CD4-positive, alpha-beta T cell treated with Interferon alpha-2 for 1 hour (primary cell): ENCODE results near the gene MCAM.

Source experiments
- DNase-seq, 2 donors: peaks; one replicate each; pipeline ENCODE4 v3.0.0-alpha.2; 2020 to 2022

Gene MCAM

DNA sequence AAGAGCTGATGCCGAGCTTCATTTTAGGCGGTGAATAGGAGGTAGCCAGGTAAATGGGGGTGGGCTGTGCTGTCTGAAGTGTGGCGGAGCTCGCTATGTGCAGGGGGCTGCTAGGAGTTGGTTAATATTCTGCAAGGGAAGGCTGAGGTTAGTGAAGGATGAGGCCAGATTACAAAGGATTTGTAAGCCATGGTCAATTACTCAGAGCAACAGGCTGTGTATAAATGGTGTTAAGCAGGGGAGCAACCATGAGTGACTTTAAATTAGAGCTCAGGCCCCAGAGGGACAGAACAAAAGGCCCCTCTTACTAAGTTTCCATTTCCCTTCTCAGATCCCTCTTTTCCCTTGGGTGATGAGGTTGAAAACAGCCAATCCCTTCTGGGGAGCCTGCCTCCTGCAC lies 7.3 kb upstream of the MCAM start:
- no peak for DNase-seq

DNA sequence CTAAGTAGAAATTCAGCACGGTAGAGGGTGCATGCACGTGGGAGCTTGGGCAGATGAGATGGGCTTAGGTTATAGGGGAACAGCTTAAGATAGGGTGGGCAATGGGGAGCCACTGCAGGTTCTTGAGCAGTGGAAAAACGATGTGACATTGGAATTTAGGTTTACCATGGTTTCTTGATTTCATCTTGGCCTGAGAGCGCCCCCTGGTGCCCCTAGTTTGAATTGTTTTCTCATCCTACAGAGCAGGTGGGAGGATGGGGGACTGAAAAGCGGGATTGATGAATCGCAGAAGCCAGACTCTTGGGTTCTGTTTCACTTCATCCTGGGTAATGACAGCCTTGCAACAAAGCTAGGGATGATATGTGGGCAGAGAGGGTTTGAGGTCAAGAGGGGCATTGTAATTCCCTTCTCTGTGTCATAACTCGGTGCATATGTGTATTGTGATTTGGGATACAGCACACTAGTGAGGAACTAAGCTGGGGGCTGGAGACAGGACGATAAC lies 6.7 kb upstream of the MCAM start:
- peak; percentile 68 to 81 for DNase-seq

DNA sequence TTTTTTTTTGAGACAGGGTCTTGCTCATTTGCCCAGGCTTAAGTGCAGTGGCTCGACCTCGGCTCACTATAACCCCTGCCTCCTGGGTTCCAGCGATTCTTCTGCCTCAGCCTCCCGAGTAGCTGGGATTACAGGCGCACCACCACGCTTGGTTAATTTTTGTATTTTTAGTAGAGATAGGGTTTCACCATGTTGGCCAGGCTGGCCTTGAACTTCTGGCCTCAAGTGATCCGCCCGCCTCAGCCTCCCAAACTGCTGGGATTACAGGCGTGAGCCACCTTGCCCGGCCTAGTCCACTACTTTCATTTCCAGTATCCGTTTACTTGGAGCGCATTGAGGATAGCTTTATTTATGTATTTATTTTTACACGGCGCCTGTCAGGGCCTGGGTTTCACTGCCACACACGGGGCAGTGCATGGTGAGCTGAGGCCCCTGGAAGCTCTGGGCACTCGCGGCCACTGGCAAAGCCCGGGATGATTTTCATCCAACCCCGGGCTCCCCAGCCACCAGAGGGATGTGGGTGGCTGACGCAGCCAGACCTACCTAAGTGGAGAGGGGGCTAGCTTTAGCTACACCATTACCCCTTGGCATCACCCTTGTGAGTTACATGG lies 6.1 kb upstream of the MCAM start:
- no peak for DNase-seq

GRCh38 chr11:119322360-119322739 lies 5.4 kb upstream of the MCAM start:
- no peak for DNase-seq

DNA sequence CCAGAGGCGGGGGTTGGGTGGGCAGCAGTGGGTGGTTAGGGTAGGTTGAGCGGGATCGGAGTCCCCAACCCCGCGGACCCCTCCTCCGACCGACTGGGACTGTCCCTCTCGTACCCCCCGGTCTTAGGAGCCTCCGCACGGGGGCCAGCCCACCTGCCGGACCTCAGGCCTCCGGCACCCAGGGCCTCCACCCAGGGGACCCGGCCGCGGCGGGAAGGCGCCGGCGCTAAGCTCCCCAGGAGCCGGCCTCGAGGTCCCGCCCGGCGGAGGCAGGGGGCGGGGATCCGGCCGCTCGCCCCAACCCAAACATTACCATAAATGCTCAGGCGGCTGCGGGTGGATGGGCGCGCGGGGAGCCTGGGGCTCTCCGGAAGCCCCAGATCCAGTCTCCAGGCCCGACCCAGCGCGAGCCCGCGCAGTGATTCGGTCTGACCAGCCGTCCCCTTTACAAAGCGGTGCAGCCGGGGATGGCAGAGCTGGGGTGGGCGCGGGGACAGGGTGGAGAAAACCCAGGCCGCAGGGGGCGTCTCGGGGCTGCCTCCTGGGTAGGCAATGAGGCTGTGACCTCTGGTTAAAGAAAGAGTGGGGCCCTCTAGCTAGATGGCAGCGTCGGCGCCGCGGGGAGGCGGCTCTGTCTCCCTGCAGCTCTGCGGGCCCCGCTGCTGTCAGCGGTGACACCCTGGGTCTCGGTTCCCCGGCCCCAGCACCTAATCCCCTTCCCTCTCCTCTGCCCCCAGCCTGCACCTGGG lies 4.0 kb upstream of the MCAM start:
- DNase-seq = peak in 1 of 2 donors; percentile 57

GRCh38 chr11:119320240-119320775 lies 3.4 kb upstream of the MCAM start:
- no peak for DNase-seq

DNA sequence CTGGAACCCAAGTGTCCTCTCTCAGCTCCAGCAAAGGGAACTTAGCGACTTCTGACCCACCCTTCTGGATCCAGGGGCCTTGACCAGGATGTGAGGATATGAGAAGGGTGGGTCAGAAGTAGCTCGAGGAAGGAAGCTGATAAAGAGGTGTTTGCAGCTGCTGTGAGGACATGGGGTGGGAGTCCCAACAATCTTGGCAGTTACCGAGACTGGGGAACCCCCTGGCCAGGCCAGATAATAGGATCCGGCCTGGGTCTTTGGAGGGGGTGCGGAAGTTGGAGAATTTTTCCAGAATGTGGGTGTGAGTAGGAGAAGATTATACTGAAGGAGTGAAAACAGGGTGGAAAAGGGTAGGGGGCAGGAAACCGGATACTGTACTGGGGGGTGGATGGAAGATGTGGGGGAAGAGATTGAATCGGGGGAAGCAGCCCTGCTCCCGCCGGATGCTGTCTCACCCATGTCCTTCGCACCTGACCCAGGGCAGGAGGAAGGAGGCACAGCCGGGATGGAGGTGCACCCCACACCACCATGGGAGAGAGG lies 2.8 kb upstream of the MCAM start:
- no peak for DNase-seq

- DNase-seq = no peak
Measured at GRCh38 chr11:119319136-119319699, 2.3 kb upstream of the MCAM start.

- DNase-seq = peak in 1 of 2 donors; percentile 57
Measured at GRCh38 chr11:119318240-119319135, 1.6 kb upstream of the MCAM start.

GRCh38 chr11:119317592-119318239 lies 786 bp upstream of the MCAM start:
- no peak for DNase-seq

- no peak for DNase-seq
Measured at GRCh38 chr11:119316016-119316728, 758 bp downstream of the MCAM start.

- DNase-seq = peak; percentile 31 to 51
Measured at GRCh38 chr11:119315131-119316015, 1.6 kb downstream of the MCAM start.

GRCh38 chr11:119314726-119315125 lies 2.2 kb downstream of the MCAM start:
- no peak for DNase-seq

- DNase-seq = no peak
Measured at GRCh38 chr11:119310682-119311052, 6.3 kb downstream of the MCAM start.

DNA sequence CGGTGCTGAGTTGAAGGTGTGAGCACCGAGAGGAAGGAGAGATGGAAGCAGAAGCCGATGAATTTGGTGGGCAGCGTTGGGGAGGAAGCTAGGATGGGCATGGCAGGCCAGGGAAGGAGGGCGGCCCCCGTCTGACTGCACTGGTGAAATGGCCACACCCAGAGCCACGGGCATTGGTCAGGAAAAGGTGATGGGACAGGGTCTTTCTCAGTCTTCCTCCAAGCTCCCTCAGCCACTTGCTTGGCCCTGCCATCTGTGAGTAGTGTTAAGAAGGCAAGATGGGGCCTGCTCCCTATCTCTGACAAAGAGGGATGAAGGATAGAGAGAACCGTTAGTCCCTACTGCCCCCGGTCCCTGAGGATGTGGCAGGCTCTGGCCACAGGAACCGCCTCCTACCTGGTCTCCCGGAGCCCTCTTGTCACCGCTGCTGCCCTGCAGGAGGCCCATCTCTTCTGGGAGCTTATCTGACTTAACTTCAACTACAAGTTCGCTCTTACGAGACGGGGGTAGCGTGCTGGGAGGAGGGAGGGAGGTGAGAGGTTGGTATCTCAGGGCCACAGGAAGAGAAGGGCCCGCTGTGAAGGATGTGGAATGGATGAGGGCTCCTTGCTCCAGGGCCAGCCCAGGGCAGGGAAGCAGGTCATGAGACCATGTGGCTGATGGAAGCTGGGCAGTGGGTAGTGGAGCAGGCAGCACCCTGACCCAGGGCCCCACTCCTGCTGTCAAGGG lies 6.8 kb downstream of the MCAM start:
- no peak for DNase-seq

- DNase-seq = no peak
Measured at GRCh38 chr11:119309411-119309810, 7.5 kb downstream of the MCAM start.

DNA sequence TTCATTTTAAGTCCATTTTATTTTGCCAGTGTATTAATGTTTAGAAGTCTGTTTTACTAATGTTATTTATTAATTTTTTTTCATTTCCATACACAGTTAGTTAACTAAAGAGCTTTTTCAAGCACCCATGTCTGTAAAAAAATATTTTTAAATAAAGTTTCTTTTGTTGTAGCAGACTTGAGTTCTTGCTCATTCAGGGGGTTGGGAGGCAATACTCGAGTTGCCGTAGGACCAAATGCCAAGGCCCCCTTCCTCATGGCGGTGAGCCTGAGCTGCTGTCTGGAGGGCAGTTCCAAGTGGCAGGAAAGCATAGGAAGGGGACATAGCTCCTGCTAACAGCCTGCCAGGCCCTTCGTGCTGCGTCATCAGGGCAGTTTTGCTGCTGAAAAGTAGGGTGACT lies 9.0 kb downstream of the MCAM start:
- DNase-seq = no peak

DNA sequence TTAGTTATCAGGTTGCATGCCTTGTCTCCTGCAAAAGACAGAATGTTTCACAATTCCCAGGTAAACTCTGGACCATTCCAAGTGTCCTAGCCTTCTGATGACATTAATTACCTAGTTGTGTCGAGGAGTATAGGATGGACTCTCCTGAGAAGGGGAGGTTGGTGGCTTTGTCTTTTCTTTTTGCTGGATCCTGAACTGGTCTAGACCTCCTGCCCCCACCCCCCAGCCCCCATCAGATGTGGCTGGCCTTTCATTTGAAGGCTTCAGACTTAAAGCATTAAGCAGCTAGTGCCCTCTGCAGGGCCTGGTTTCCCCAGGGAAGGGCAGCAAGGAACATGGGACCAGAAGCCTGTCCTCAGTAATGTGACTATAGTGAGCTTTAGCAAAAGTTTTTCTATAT lies 9.7 kb downstream of the MCAM start:
- DNase-seq = no peak

GRCh38 chr11:119306373-119306890 lies 10.5 kb downstream of the MCAM start:
- peak in 1 of 2 donors; percentile 35 for DNase-seq
